ENCODE results near the gene SLC2A11. TPM values are rescaled to one million over a fixed set of nuclear protein-coding genes. Genes with fewer than 3 reads are reported as not detected.

Gene SLC2A11
- total and polyA plus RNA-seq, 10 of the 15 experiments (the other 5 are each of a cell fraction or from before 2014, with no cell fraction given) = 0.98 to 18.3 (median 8.6) TPM

DNA sequence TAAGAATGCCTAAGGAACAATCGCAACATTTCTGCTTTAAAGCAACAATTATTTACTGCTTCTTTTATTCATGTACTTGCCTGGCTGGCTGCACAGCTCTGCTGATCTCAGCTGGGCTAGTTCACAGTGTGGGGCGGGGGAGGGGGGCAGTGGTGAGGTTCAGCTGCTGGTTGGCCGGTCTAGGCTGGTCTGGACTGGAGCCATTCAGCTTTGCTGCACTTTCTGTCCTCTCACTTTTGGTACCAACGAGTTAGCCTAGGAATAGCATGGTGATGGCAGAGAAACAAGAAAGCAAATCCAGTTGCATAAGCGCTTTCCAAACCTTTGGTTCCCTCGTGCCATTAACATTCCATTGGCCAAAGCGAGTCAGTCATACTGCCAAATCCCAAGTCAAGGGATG lies 20.5 kb downstream of the SLC2A11 start:
- Histone ChIP-seq H3K27ac (ENCODE audit: control insufficient read depth, insufficient read depth) (no peak overlapping the region), H3K9ac (ENCODE audit: control insufficient read depth, insufficient read depth, low read length) (no peak overlapping the region), H3K27me3 (replicated peaks in 1 of 2; ENCODE audit: control insufficient read depth in 2 of 2, insufficient read depth in 2 of 2, low read length in 1 of 2) (no peaks in the 10 kb centered on the region), H3K9me3 (replicated peaks; ENCODE audit: control insufficient read depth, insufficient read depth, low read length) (no peaks in the 10 kb centered on the region), H3K4me1 (ENCODE audit: control insufficient read depth, insufficient read depth, low read length) (no peaks in the 10 kb centered on the region), H3K4me3 (no peak overlapping the region), H3K36me3 (ENCODE audit: control insufficient read depth in 2 of 2, insufficient read depth in 2 of 2, low read length in 1 of 2) (peaks cover 0 to 3% of the 10 kb centered on the region in 2 experiments; a peak in 2 of 4 replicates), H3K4me2 (ENCODE audit: control insufficient read depth, insufficient read depth) (no peak overlapping the region), H4K20me1 (ENCODE audit: control insufficient read depth, insufficient read depth) (no peaks in the 10 kb centered on the region), H2AFZ (ENCODE audit: control insufficient read depth, low read depth, low read length) (no peak overlapping the region), H3K79me2 (ENCODE audit: control insufficient read depth, insufficient read depth, low read length) (no peaks in the 10 kb centered on the region)
- in situ Hi-C loops (cut with MboI) (no loop called here), intact Hi-C loops (cut with micrococcal nuclease; ENCODE audit: unreplicated experiment) (no loop called here)
- DNase-seq (ENCODE audit: low read depth, low spot score) = no peak
- no peak for ATAC-seq
- no TSS peak for BruUV-seq (replicated peaks)
- FAIRE-seq = no peak
- WGBS (ENCODE audit: insufficient coverage, insufficient replicate concordance, low lambda C conversion rate, missing lambda C conversion rate) = 96% methylated on average over 7 of the region's 7 CpGs
- CTCF ChIA-PET = interaction anchor here (1.1 kb wide), 1 partner anchor 9 kb away, joined by 3 read pairs; no protein-coding TSS in a partner anchor
- TF ChIP-seq IKZF2 (IDR thresholded peaks at IDR 0.05) = no peak
- no peak for TF ChIP-seq ESRRA (IDR thresholded peaks at IDR 0.05; ENCODE audit: low read length)
- no peak for TF ChIP-seq EED (IDR thresholded peaks at IDR 0.05; ENCODE audit: low read depth)
- TF ChIP-seq ELK1 (IDR thresholded peaks at IDR 0.05; ENCODE audit: low read depth, low read length) = no peak
- no peak for TF ChIP-seq LARP7 (IDR thresholded peaks at IDR 0.05)
- TF ChIP-seq CREM (IDR thresholded peaks at IDR 0.05; ENCODE audit: low read depth) = no peak
- no peak for TF ChIP-seq EGR1 (IDR thresholded peaks at IDR 0.05; ENCODE audit: borderline replicate concordance in 1 of 2, low read depth in 2 of 2, low read length in 2 of 2)
- TF ChIP-seq RAD21 (IDR thresholded peaks at IDR 0.05; ENCODE audit: insufficient read depth, low read depth, low read length) = no peak
- no peak for TF ChIP-seq MXI1 (IDR thresholded peaks at IDR 0.05; ENCODE audit: low read depth, low read length)
- TF ChIP-seq SMAD1 (IDR thresholded peaks at IDR 0.05; ENCODE audit: low read depth, partially characterized antibody) = no peak
- no peak for TF ChIP-seq RUNX3 (IDR thresholded peaks at IDR 0.05; ENCODE audit: low read length)
- TF ChIP-seq ZBTB11 (CRISPR knock-in tag; IDR thresholded peaks at IDR 0.05) = no peak
- TF ChIP-seq USF1 (IDR thresholded peaks at IDR 0.05; ENCODE audit: borderline replicate concordance, extremely low read length, insufficient read depth, low read depth, low read length) = no peak
- TF ChIP-seq MYC (IDR thresholded peaks at IDR 0.05; ENCODE audit: insufficient read depth, insufficient read length, insufficient replicate concordance, low read length, severe bottlenecking) = no peak
- no peak for TF ChIP-seq ZNF274 (IDR thresholded peaks at IDR 0.05; ENCODE audit: insufficient read depth, insufficient read length)
- POLR2A ChIA-PET = no interaction called here
- SMC1A ChIA-PET (ENCODE audit: uncharacterized antibody, unreplicated experiment) = no interaction called here
- RAD21 ChIA-PET (ENCODE audit: unreplicated experiment) = interaction anchor here (1.7 kb wide), 1 partner anchor 16 kb away, joined by 4 read pairs; the partner anchor contains the start of gene MIF

Measured in GM12878 (cell line).